Measurements from ENCODE around the gene DCHS1.

The DCHS1 gene

GRCh38 chr11:6601041-6601461 lies 54.6 kb downstream of the DCHS1 start:
- DNase-seq (ENCODE audit: insufficient read length, low spot score): no peak
- no peak for FAIRE-seq

- DNase-seq (ENCODE audit: insufficient read length, low spot score) (no peak), FAIRE-seq (no peak)
Measured at GRCh38 chr11:6599881-6600390, 55.7 kb downstream of the DCHS1 start.

DNA sequence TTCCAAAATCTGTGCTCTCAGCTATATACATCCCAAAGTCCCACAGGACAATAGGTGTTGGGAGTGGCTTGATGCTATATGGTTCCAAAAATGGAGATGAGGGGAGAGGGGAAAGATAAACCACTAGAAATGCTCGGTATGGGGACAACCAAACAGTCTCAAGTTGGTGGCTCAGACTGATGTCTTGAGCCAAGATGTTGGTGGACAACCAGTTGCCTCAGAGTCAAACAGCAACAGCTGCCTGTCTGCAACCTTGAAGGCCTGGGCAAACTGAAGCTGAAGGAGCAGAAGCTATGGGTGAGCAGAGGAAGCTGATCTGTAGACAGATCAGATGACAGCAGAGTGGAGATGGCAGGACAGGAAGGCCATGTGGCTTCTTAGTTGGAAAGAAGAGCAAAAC lies 56.2 kb downstream of the DCHS1 start:
- DNase-seq (ENCODE audit: insufficient read length, low spot score): no peak
- FAIRE-seq: no peak

DNA sequence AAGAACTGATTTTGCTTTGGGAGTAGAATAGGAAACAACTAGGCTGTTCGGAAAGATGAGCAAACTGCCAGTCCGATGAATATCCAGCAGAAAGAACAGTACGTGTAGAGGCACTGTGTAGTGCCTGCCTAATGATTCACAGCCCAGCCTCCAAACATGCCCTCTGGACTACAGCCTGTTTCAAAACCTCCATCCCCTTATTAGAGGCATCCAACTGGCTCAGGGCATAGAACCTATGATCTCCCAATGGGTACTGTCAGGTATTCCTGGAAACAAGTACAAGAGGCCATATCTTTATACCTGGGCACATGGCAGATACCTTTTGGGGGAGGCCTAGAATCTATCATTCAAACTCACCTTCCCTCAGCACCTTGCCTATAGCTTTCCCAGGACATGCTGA lies 57.1 kb downstream of the DCHS1 start:
- no peak for DNase-seq (ENCODE audit: insufficient read length, low spot score)

DNA sequence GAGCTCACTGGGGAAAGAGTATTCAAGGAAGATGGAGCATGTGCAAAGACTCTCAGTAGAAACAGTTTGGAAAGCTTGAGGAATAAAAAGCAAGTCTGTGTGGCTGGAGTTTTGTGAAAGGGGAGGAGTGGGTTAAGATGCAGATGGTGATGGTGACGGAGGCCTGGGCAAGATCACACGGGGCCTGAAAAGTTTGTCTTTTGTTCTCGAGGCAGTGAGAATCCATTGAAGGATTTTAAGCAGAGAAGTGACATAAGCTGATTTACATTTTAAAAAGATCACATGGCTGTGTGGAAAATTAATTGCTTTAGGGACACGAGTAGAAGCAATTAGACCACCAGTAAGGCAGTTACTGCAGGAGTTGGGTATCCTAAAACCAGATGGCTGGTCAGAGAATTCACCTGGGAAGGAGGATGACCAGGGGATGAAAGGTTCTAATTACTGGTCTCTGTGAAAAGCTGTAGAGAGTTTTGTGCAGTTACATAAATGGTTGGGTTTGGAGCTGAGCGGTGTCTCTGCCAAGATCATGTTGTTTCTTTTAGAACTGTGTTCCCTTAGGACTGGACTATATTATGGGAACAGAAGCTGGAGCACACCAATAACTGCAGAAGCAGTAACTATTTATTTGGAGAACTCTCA lies 59.3 kb downstream of the DCHS1 start:
- no peak for DNase-seq (ENCODE audit: insufficient read length, low spot score)
- FAIRE-seq: no peak

More for the DNA sequence above, 57.1 kb downstream of the DCHS1 start:
- FAIRE-seq: no peak

DNA sequence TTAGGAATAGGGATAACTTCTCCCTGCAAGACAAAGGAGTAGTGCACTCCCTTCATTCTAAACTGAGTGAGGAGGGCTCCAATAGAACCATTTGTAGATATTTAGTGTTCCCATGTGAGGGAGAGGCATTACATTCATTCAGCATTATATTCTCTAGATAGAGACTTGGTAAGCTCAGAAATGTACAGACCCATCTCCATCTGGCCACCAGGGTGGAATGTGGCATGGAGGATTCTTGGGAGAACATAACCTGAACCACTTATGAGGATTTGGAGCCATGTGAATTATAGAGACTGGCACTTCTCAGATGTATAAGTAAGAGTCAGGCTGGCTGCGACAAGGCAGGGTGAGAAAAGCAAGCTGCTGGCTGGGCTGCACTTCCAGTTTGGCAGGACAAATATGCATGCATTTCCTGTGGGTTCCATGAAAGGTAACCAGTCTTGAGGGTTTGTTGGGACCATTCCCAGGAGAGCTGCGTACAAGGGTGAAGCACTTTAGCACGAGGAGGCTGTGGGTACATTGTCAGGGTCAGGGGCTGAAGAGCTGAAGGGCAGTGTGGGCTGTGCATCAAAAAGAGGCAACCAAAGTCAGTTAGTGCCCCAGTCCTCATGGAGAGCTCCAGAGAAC lies 61.4 kb downstream of the DCHS1 start:
- FAIRE-seq: no peak
- no peak for DNase-seq (ENCODE audit: insufficient read length, low spot score)

- no peak for DNase-seq (ENCODE audit: insufficient read length, low spot score)
- no peak for FAIRE-seq
Measured at GRCh38 chr11:6588018-6588417, 67.6 kb downstream of the DCHS1 start.

DNA sequence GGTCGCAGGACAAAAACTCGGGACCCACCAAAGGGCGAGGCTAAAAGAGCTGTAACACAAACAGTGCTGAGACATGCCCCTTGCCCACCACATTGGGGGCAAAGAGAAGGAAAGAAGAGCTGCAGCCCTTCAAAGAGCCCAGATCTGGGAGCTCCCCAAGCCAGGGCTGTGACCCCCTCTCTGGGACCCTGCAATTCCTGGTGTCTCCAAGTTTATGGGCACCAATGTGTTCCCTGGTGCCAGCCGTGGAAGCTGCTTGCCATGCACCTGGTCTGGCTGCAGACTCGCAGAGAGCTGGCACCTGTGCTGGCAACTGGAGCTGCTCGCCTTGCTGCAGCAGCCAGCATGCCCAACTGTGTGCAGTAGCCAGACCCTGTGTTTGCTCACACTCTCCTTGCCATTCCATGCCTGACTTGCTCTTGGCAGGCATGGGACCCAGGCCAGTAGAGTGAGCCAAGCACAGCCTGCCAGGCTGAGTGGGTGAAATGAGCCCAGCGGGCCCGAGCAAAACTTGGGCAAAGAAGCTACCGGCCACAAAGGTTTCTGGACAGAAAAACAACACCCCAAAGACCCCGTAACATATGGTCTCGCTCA lies 68.2 kb downstream of the DCHS1 start:
- no peak for FAIRE-seq

GRCh38 chr11:6586434-6587359 lies 68.9 kb downstream of the DCHS1 start:
- no peak for FAIRE-seq
- DNase-seq (ENCODE audit: insufficient read length, low spot score): no peak

More for the DNA sequence above, 68.2 kb downstream of the DCHS1 start:
- DNase-seq (ENCODE audit: insufficient read length, low spot score): no peak

DNA sequence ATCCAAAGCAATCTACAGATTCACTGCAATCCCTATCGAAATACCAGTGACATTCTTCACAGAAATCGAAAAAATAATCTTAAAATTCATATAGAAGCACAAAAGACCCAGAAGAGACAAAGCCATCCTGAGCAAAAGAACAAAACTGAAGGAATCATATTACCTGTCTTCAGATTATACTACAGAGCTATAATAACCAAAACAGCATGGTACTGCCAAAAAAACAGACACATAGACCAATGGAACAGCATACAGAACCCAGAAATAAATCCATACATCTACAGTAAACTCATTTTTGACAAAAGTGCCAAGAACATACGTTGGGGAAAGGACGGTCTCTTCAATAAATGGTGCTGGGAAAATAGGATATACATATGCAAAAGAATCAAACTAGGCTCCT lies 71.1 kb downstream of the DCHS1 start:
- FAIRE-seq (no peak), DNase-seq (ENCODE audit: insufficient read length, low spot score) (no peak)

GRCh38 chr11:6583584-6583983 lies 72.0 kb downstream of the DCHS1 start:
- FAIRE-seq: no peak

DNA sequence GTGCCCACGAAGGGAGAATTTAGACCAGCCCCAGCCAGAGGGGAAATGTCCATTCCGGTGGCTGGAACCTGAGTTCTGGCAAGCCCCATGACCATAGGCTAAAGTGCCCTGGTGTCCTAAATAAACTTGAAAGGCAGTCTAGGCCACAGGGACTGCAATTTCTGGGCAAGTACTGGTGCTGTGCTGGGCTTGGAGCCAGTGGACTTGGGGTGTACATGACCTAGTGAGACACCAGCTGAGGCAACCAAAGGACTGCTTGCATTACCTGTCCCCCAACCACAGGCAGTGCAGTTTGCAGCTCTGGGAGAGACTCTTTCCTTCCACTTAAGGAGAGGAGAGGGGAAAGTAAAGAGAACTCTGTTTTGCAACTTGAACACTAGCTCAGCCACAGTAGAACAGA lies 75.9 kb downstream of the DCHS1 start:
- FAIRE-seq: no peak
- no peak for DNase-seq (ENCODE audit: insufficient read length, low spot score)

More at GRCh38 chr11:6583584-6583983, 72.0 kb downstream of the DCHS1 start:
- no peak for DNase-seq (ENCODE audit: insufficient read length, low spot score)

DNA sequence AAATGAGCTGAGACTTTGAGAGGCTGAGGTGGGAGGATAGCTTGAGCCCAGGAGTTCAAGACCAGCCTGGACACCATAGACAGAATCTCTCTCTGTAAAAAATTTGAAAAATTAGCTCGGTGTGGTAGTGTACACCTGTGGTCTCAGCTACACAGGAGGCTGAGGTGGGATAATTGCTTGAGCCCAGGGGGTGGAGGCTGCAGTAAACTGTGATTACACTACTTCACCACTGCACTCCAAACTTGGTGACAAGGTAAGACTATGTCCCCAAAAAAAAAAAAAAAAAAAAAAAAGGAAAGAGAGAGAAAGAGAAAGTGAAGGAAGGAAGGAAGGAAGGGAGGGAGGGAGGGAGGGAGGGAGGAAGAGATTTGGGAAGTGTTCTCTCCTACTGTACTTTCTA lies 77.5 kb downstream of the DCHS1 start:
- FAIRE-seq: no peak

DNA sequence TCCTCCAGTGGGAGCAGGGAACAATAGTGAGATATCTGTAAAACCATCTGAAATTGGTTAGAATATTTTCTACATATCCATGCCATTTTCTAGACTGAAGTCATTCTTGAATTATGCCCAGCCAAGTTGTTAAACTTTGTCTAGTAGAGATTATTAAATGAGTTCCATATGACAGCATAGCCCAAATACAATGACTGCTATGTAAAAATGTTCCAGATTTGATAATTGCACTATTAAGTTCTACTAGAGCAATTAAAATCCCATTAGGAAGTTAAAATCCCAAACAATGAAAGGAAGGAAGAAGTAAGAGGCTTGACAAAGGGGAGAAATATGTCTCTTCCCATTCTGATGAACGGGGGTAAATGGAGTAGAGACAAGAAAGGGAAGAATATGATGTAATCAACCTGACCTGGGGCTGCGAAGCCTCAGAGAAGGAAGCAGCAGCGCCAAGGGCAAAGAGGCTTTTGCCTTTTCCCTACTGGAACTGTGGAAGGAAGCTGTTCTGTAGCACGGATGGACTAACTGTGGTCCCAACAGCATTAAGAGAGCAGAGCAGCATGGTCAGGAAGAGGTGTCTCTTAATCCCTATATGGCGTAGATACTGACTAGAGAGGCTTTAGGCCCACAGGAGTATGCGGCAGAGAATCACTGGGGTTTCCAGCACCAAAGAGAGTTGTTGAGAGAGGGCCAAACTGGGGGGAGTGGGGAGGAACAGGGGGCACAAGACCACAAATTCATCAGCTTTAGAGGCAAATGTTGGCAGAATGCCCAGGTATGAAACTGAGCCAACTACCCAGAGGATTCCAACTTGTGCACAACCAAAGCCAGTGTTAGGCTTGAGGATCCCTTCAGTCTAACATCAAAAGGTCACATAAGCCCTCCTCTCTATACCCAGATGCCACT lies 78.9 kb downstream of the DCHS1 start:
- FAIRE-seq (no peak), DNase-seq (ENCODE audit: insufficient read length, low spot score) (no peak)

More for the DNA sequence above, 77.5 kb downstream of the DCHS1 start:
- no peak for DNase-seq (ENCODE audit: insufficient read length, low spot score)

DNA sequence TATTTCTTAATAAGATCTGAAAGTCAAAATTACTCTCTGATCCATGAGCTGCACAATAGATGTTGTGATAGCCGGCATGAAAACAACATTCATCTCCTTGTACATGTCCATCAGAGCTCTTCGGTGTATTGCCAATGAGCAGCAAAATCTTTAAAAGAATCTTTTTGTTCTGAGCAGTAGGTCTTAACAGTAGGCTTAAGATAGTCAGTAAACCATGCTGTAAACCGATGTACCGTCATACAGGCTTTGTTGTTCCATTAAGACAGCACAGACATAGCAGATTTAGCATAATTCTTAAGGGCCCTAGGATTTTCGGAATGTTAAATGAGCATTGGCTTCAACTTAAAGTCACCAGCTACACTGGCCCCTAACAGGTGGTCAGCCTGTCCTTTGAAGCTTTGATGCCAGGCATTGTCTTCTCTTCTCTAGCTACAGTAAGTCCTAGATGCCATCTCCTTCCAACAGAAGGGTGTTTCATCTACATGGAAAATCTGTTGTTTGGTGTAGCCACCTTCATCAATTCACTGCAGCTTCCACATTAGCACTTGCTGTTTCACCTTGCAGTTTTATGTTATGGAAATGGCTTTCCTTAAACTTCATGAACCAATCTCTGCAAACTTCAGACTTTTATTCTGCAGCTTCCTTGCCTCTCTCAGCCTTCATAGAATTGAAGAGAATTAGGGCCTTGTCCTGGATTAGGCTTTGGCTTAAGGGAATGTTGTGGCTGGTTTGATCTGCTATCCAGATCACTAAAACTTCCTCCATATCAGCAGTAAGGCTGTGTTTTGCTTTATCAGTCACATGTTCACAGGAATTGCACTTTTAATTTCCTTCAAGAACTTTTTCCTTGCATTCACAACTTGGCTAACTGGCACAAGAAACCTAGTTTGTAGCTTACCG lies 80.5 kb downstream of the DCHS1 start:
- no peak for FAIRE-seq
- DNase-seq (ENCODE audit: insufficient read length, low spot score): no peak

GRCh38 chr11:6572215-6572614 lies 83.4 kb downstream of the DCHS1 start:
- DNase-seq (ENCODE audit: insufficient read length, low spot score) (no peak), FAIRE-seq (no peak)

GRCh38 chr11:6571434-6572008 lies 84.1 kb downstream of the DCHS1 start:
- FAIRE-seq (no peak), DNase-seq (ENCODE audit: insufficient read length, low spot score) (no peak)
